HL-60/S4 (cell line): ENCODE results near the gene CDHR5.
"Not testable (repeated sequence)": the region's sequence is repeated elsewhere in the genome, so short reads cannot be mapped to it uniquely, and the experiment has no call there.

Experiments used
- in situ Hi-C: fragments of 300-500 bp; cut with MboI; formaldehyde crosslinking; loops from 2 replicates; pipeline ENCODE4 v1.14.3; 2022; ENCODE audit warnings: low sequenced_read_pairs

Gene CDHR5, protein sequence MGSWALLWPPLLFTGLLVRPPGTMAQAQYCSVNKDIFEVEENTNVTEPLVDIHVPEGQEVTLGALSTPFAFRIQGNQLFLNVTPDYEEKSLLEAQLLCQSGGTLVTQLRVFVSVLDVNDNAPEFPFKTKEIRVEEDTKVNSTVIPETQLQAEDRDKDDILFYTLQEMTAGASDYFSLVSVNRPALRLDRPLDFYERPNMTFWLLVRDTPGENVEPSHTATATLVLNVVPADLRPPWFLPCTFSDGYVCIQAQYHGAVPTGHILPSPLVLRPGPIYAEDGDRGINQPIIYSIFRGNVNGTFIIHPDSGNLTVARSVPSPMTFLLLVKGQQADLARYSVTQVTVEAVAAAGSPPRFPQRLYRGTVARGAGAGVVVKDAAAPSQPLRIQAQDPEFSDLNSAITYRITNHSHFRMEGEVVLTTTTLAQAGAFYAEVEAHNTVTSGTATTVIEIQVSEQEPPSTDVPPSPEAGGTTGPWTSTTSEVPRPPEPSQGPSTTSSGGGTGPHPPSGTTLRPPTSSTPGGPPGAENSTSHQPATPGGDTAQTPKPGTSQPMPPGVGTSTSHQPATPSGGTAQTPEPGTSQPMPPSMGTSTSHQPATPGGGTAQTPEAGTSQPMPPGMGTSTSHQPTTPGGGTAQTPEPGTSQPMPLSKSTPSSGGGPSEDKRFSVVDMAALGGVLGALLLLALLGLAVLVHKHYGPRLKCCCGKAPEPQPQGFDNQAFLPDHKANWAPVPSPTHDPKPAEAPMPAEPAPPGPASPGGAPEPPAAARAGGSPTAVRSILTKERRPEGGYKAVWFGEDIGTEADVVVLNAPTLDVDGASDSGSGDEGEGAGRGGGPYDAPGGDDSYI

GRCh38 chr11:624705-625635 is at the start of gene CDHR5:
TSS of gene CDHR5 (minus strand) at chr11:624955. CDS start at chr11:624902, 53 bp downstream.
- in situ Hi-C loops: no loop called here

DNA sequence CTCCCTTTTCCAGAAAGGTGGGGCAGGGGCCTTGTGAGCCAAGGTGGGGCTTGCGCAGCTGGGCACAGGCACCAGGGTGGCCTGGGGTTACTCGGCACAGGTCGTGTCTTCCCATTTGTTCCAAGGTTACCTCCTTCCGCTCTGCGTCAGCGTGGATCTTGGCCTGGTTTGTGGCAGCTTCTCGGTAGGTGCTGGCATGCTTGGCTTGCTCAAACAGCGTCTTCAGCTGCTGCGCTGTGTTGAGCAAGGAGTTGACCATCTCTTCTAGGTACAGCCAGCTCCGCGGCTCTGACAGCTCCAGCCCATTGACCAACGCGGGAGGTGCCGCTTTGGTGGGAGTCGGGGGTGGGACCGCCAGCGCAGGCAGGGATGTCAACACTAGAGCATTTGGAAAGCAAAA is 49.7 kb upstream of the CDHR5 start:
- in situ Hi-C loops: no loop called here

DNA sequence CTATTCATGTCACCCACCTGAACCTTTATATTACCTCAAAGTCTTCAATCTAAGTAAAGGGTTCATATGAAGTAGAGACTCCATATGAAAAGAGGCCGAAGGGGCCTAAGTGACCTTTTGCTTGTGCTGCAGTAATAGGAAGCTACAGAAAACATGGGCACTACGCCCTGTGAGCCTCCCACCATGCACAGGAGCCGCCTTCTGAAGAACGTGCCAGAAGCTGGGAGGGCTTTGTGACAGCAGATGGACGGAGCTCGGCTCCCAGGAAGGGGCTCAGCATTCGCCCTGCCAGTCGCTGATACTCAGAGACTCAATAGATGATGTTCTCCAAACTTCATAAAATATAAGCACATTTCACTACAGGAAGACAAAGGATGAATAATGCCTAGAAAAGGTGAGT is 49.1 kb upstream of the CDHR5 start:
- in situ Hi-C loops: no loop called here

GRCh38 chr11:665704-666281 is 41.0 kb upstream of the CDHR5 start:
- in situ Hi-C loops: no loop called here

DNA sequence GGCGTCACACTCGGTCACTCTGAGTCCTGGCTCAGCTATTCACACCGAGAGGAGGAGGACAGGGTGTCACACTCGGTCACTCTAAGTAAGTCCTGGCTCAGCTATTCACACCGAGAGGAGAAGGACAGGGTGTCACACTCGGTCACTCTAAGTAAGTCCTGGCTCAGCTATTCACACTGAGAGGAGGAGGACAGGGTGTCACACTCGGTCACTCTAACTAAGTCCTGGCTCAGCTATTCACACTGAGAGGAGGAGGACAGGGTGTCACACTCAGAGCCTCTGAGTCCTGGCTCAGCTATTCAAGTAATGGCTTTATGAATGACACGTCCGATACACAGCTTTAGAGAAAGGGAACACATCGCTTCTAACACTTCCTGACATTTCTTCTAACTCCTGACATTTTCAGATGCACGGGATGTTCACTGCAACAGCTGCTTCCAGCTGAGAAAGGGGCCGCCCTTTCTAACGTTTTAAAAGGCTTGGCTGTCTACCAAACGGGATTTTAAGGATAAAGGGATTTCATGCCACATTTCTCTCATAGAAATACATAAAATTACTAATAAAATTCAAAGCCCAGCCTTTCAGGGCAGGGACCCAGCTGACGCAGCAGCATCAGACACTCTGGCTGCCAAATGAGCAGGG is 40.4 kb upstream of the CDHR5 start:
- in situ Hi-C loops: no loop called here

- in situ Hi-C loops: no loop called here
These were observed 38.0 kb upstream of the CDHR5 start for GRCh38 chr11:662689-663274.

DNA sequence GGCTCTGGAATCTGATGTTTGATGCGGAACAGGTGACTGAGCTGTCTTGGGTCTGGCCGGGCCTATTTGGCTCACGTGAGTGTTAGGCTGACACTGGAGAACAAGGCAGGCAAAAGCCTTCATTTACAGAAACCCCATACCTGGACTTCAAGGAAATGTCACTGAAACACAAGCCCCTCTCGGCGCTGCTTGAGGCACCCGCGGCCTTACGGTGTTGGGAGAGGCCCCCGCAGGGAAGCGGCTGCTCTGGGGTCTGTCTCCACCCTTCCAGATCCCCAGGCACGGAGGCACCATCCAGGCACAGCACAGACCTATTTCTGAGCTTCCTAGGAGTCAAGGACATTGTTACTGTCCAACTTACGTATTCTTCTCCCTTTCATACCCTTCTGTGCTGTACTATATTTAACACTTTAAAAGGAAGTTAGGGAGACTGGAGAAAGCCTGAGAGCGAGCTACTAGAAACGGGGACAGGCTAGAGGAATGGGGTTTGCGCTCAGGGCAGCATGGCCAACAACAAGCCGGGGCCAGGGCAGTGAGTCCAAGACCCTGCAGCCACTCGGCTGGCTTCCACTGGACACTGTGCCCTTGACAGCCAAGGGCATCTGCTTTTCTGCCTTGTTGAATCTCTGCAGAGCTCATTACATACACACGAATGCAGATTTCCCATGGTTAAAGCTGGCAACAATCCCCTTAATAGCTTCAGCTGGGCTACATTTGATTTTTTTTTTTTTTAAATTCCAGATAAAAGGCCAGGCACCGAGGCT is 36.1 kb upstream of the CDHR5 start:
- in situ Hi-C loops: no loop called here

- in situ Hi-C loops: no loop called here
These were observed 35.5 kb upstream of the CDHR5 start for GRCh38 chr11:660281-660680.

DNA sequence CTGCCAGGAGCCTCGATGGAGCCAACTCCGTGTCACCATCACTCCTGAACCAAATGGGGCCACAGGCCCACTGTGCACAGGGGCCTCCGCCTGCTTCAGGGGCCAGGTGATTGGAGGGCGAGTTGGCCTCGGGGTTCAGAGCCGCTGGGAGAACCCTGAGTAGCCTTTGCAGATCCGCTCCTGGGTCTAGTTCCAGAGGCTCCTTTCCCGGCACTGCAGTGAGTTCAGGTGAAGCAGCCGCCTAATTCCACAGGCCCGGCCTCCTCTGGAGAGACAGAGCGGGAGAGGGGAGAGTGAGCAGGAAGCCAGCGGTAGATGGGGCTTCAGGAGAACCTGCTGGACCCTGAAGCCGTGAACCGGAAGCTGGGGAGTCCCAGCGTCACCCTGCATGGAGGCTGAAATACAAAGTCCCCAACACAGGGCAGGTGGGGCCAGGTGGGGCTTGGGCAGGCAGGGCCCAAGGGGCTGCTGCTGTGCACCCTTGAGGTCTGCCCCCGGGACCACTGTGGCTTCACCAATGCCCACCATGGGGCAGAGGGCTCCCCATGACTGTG is 34.9 kb upstream of the CDHR5 start:
- in situ Hi-C loops: no loop called here

- in situ Hi-C loops: no loop called here
These were observed 33.0 kb upstream of the CDHR5 start for GRCh38 chr11:657691-658126.

GRCh38 chr11:656866-657265 is 32.1 kb upstream of the CDHR5 start:
- in situ Hi-C loops: no loop called here

DNA sequence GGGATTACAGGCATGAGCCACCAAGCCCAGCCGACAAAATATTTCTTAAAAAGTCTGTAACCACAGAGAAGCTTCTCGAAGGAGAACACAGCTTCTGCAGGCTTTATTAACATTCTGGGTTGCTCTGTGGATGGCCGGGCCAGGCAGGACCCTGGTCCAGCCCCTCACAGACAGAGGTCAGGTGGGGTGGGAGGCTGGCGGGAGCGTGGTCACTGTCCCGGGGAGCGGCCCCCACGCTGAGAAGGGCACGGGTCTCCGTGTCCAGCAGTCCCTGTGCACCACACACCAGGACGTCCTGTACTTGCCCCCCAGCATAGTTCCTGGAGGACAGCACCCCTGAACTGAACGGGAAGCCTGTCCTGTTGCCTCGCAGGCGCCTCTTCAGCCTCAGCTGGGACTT is 31.7 kb upstream of the CDHR5 start:
- in situ Hi-C loops: no loop called here

DNA sequence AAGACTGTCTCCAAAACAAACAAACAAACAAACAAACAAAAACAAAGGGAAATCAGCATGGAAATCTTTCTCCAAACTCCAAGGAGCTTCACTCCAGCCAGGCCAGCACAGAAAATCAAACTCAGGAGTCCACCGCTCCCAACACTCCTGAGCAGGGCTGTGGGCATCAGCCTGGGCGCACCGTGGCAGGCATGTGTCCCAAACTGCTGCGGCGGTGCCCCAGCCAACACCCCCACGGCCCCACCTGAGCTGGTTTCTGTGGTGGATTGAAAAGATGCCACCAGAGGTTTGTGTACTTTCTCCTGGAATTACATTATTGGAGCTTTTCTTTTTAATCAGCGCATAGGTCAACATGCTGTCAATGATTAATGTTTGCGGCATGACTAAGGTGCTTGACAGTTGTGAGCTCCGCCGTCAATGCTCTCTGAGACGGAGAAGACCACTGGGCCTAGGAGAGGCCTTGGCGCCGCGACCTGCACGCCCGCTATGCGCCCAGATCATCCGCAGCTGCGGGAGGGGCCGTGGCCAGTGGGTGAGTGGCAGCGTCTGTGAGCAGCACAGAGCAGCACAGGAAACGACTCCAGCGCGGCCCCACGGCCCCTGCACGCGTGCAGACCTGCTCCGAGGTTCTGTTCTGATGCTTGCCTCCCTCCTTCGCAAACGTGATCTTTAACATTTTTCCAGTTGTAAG is 30.4 kb upstream of the CDHR5 start:
- in situ Hi-C loops: no loop called here

- in situ Hi-C loops: not testable (repeated sequence)
These were observed 29.7 kb upstream of the CDHR5 start for GRCh38 chr11:654444-654843.

DNA sequence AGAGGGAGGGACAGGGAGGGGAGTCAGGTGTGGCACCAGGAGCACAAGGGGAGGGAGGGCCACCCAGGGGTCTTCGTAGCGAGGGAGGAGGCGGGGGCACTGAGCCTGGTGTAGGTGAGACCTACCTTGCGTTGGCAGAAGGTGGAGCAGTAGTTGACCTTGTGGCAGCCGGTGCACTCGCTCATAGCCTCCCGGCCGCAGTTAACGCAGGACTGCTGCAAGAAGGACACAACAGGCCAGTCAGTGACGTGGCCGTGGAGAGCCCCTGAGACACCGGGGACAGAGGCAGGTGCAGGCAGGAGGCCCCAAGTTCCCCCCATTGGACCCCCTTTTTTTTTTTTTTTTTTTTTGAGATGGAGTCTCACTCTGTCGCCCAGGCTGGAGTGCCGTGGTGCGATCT is 29.1 kb upstream of the CDHR5 start:
- in situ Hi-C loops: no loop called here

- in situ Hi-C loops: not testable (repeated sequence)
These were observed 28.4 kb upstream of the CDHR5 start for GRCh38 chr11:653136-653535.

DNA sequence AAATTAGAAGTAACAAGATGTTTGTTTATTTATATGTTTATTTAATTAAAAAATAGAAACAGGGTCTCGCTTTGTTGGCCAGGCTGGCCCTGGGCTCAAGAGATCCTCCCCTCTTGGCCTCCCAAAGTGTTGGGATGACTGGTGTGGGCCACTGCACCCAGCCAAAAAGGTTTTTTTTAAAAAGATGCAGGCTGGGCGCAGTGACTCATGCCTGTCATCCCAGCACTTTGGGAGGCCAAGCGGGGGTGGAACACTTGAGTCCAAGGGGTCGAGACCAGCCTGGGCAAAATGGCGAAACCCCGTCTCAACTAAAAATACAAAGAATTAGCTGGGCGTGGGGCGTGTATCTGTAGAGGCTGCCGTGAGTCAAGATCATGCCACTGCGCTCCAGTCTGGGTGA is 25.7 kb upstream of the CDHR5 start:
- in situ Hi-C loops: no loop called here

- in situ Hi-C loops: not testable (repeated sequence)
These were observed 23.0 kb upstream of the CDHR5 start for GRCh38 chr11:647672-648158.
